Astrocyte (in vitro differentiated cells and primary cell): ENCODE data around the gene CAPN6. TPM values are rescaled to one million over a fixed set of nuclear protein-coding genes. Genes with fewer than 3 reads are reported as not detected.

Experiments used
- DNase-seq: peaks from one replicate; pipeline ENCODE4 v3.0.0-alpha.2; 2010; ENCODE audit warnings: low read depth
- FAIRE-seq: peaks from 2 replicates; lab custom pipeline; 2011; peaks lifted over from hg19 to GRCh38; lab: Jason Lieb, UNC
- H2AFZ ChIP-seq: 2 replicates; pipeline ENCODE4 v1.6.0; 2012; ENCODE audit warnings: low read depth, low read length, inconsistent platforms
- H3K27ac ChIP-seq: 2 replicates; pipeline ENCODE4 v1.5.1; 2011; ENCODE audit warnings: low read depth, low read length, inconsistent platforms
- H3K27me3 ChIP-seq: 2 replicates; pipeline ENCODE4 v1.6.0; 2011; ENCODE audit warnings: low read length, inconsistent platforms; ENCODE audit not compliant: insufficient read depth
- H3K36me3 ChIP-seq: 2 replicates; pipeline ENCODE4 v1.5.1; 2011; ENCODE audit warnings: low read length, inconsistent platforms; ENCODE audit not compliant: insufficient read depth
- H3K4me1 ChIP-seq: 2 replicates; pipeline ENCODE4 v1.5.1; 2011; ENCODE audit warnings: low read length, inconsistent platforms; ENCODE audit not compliant: insufficient read depth
- H3K4me2 ChIP-seq: 2 replicates; pipeline ENCODE4 v1.6.0; 2012; ENCODE audit warnings: low read length, inconsistent platforms
- H3K4me3 ChIP-seq: 2 replicates; pipeline ENCODE4 v1.5.1; 2011; ENCODE audit warnings: low read depth, mild to moderate bottlenecking, low read length, inconsistent platforms; ENCODE audit not compliant: insufficient read depth
- H3K79me2 ChIP-seq: 2 replicates; pipeline ENCODE4 v1.6.0; 2012; ENCODE audit warnings: mild to moderate bottlenecking, low read length, inconsistent platforms; ENCODE audit not compliant: insufficient read depth
- H3K9ac ChIP-seq: 2 replicates; pipeline ENCODE4 v1.6.0; 2012; ENCODE audit warnings: mild to moderate bottlenecking, low read length, inconsistent platforms
- H3K9me3 ChIP-seq: 2 replicates; pipeline ENCODE4 v1.5.1; 2012; ENCODE audit warnings: low read depth, mild to moderate bottlenecking, low read length, inconsistent platforms; ENCODE audit not compliant: insufficient read depth
- H4K20me1 ChIP-seq: 2 replicates; pipeline ENCODE4 v1.6.0; 2012; ENCODE audit warnings: low read length, inconsistent platforms; ENCODE audit not compliant: insufficient read depth
- H3K27ac Mint-ChIP-seq: one replicate; pipeline ENCODE4 v1.8.0; 2021; ENCODE audit warnings: mild to moderate bottlenecking, mixed read lengths; ENCODE audit not compliant: unreplicated experiment
- H3K27me3 Mint-ChIP-seq: one replicate; pipeline ENCODE4 v1.8.0; 2021; ENCODE audit warnings: low read depth, mixed read lengths; ENCODE audit not compliant: unreplicated experiment
- H3K36me3 Mint-ChIP-seq: one replicate; pipeline ENCODE4 v1.8.0; 2021; ENCODE audit warnings: low read depth, mixed read lengths; ENCODE audit not compliant: unreplicated experiment
- H3K4me1 Mint-ChIP-seq: one replicate; pipeline ENCODE4 v1.8.0; 2021; ENCODE audit warnings: low read depth, mixed read lengths; ENCODE audit not compliant: unreplicated experiment
- H3K4me3 Mint-ChIP-seq: one replicate; pipeline ENCODE4 v1.8.0; 2021; ENCODE audit warnings: mild to moderate bottlenecking, moderate library complexity, mixed read lengths; ENCODE audit not compliant: unreplicated experiment
- H3K9me3 Mint-ChIP-seq: one replicate; pipeline ENCODE4 v1.8.0; 2021; ENCODE audit warnings: mild to moderate bottlenecking, mixed read lengths; ENCODE audit not compliant: unreplicated experiment
- CTCF ChIP-seq: IDR thresholded peaks from 2 replicates; pipeline ENCODE4 v1.5.1; 2011; ENCODE audit warnings: low read depth, mild to moderate bottlenecking, inconsistent platforms, low read length, moderate library complexity; ENCODE audit not compliant: insufficient read depth
- EZH2 ChIP-seq: IDR thresholded peaks from 2 replicates; pipeline ENCODE4 v1.6.1; 2012; ENCODE audit warnings: mild to moderate bottlenecking, low read length, inconsistent platforms; ENCODE audit not compliant: insufficient read depth
- total RNA-seq: library from RNA; stranded (reverse); gene quantifications from 2 replicates; pipeline ENCODE4 v1.2.1, GENCODE V29; 2021

CAPN6 gene
- total RNA-seq, 1 donor from 2014 or later: 9.4 TPM

- no peak for FAIRE-seq
These were observed 18.6 kb upstream of the CAPN6 start for GRCh38 chrX:111288841-111289240.

GRCh38 chrX:111284631-111285293, 14.5 kb upstream of the CAPN6 start:
- TF ChIP-seq CTCF (no peak), EZH2 (no peak)
- Histone ChIP-seq H3K9ac (no peak overlapping the region), H2AFZ (no peak overlapping the region), H3K4me2 (no peak overlapping the region), H3K27me3 (no peaks in the 10 kb centered on the region), H3K9me3 (no peaks in the 10 kb centered on the region), H3K4me3 (no peak overlapping the region), H4K20me1 (no peaks in the 10 kb centered on the region), H3K36me3 (no peaks in the 10 kb centered on the region), H3K79me2 (no peaks in the 10 kb centered on the region), H3K4me1 (no peaks in the 10 kb centered on the region), H3K27ac (no peak overlapping the region)
- Mint-ChIP-seq H3K4me1 (peaks cover 3% of the 10 kb centered on the region), H3K36me3 (no peaks in the 10 kb centered on the region), H3K27ac (no peak overlapping the region), H3K27me3 (peaks cover 4% of the 10 kb centered on the region), H3K9me3 (no peaks in the 10 kb centered on the region), H3K4me3 (no peak overlapping the region)
- DNase-seq: no peak
- FAIRE-seq: no peak

More at GRCh38 chrX:111288841-111289240, 18.6 kb upstream of the CAPN6 start:
- Histone ChIP-seq H3K9ac (no peak overlapping the region), H3K79me2 (no peaks in the 10 kb centered on the region), H3K9me3 (no peaks in the 10 kb centered on the region), H2AFZ (no peak overlapping the region), H3K27me3 (no peaks in the 10 kb centered on the region), H3K4me1 (no peaks in the 10 kb centered on the region), H3K27ac (no peak overlapping the region), H3K4me2 (no peak overlapping the region), H3K36me3 (no peaks in the 10 kb centered on the region), H3K4me3 (no peak overlapping the region), H4K20me1 (no peaks in the 10 kb centered on the region)
- H3K27me3 Mint-ChIP-seq: no peaks in the 10 kb centered on the region
- H3K9me3 Mint-ChIP-seq: no peaks in the 10 kb centered on the region
- H3K27ac Mint-ChIP-seq: no peak overlapping the region
- no peak for DNase-seq
- H3K4me3 Mint-ChIP-seq: no peak overlapping the region
- no peaks in the 10 kb centered on the region for H3K36me3 Mint-ChIP-seq
- H3K4me1 Mint-ChIP-seq: peaks cover 3% of the 10 kb centered on the region
- TF ChIP-seq CTCF (no peak), EZH2 (no peak)

GRCh38 chrX:111283446-111283845, 13.2 kb upstream of the CAPN6 start:
- H3K36me3 ChIP-seq: no peaks in the 10 kb centered on the region
- no peaks in the 10 kb centered on the region for H3K36me3 Mint-ChIP-seq
- no peaks in the 10 kb centered on the region for H3K9me3 Mint-ChIP-seq
- FAIRE-seq: no peak
- H3K27ac Mint-ChIP-seq: no peak overlapping the region
- H3K27me3 ChIP-seq: no peaks in the 10 kb centered on the region
- no peaks in the 10 kb centered on the region for H4K20me1 ChIP-seq
- no peaks in the 10 kb centered on the region for H3K4me1 ChIP-seq
- no peaks in the 10 kb centered on the region for H3K9me3 ChIP-seq
- no peak overlapping the region for H3K27ac ChIP-seq
- H3K4me3 ChIP-seq: no peak overlapping the region
- peaks cover 4% of the 10 kb centered on the region for H3K27me3 Mint-ChIP-seq
- peaks cover 3% of the 10 kb centered on the region for H3K4me1 Mint-ChIP-seq
- no peak overlapping the region for H2AFZ ChIP-seq
- no peak overlapping the region for H3K4me3 Mint-ChIP-seq
- H3K79me2 ChIP-seq: no peaks in the 10 kb centered on the region
- H3K4me2 ChIP-seq: no peak overlapping the region
- DNase-seq: no peak
- no peak for TF ChIP-seq CTCF
- TF ChIP-seq EZH2: no peak
- H3K9ac ChIP-seq: no peak overlapping the region
